ENCODE measurements around the gene LRP6. TPM values are rescaled to one million over a fixed set of nuclear protein-coding genes. Genes with fewer than 3 reads are reported as not detected.

LRP6 gene
- total RNA-seq, 1 experiment from 2014 or later, result 45.5 TPM

DNA sequence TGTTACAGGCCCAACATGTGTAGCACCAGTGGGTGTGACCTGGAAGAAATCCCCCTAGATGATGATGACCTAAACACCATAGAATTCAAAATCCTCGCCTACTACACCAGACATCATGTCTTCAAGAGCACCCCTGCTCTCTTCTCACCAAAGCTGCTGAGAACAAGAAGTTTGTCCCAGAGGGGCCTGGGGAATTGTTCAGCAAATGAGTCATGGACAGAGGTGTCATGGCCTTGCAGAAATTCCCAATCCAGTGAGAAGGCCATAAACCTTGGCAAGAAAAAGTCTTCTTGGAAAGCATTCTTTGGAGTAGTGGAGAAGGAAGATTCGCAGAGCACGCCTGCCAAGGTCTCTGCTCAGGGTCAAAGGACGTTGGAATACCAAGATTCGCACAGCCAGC is 187.6 kb downstream of the LRP6 start:
- Histone ChIP-seq H3K36me3 (ENCODE audit: low read depth) (no peaks in the 10 kb centered on the region), H3K4me3 (no peak overlapping the region), H3K4me2 (no peak overlapping the region), H2AFZ (no peak overlapping the region), H3K27me3 (ENCODE audit: insufficient read depth, low read depth) (no peaks in the 10 kb centered on the region), H3K27ac (no peak overlapping the region), H4K20me1 (ENCODE audit: insufficient read depth) (no peaks in the 10 kb centered on the region), H3K9me3 (ENCODE audit: insufficient read depth, low read depth) (no peaks in the 10 kb centered on the region), H3K79me2 (ENCODE audit: low read depth) (no peaks in the 10 kb centered on the region), H3K4me1 (replicated peaks; ENCODE audit: insufficient read depth) (no peaks in the 10 kb centered on the region), H3F3A (ENCODE audit: insufficient read depth, low read depth) (no peaks in the 10 kb centered on the region), H3K9me2 (ENCODE audit: insufficient read depth) (no peaks in the 10 kb centered on the region)
- ChIA-PET POLR2A (ENCODE audit: unreplicated experiment) (no interaction called here), CTCF (no interaction called here)
- intact Hi-C loops (cut with micrococcal nuclease; ENCODE audit: unreplicated experiment), result no loop called here
- BruUV-seq (replicated peaks), result no TSS peak
- no peak for DNase-seq
- TF ChIP-seq, protein P1, sequence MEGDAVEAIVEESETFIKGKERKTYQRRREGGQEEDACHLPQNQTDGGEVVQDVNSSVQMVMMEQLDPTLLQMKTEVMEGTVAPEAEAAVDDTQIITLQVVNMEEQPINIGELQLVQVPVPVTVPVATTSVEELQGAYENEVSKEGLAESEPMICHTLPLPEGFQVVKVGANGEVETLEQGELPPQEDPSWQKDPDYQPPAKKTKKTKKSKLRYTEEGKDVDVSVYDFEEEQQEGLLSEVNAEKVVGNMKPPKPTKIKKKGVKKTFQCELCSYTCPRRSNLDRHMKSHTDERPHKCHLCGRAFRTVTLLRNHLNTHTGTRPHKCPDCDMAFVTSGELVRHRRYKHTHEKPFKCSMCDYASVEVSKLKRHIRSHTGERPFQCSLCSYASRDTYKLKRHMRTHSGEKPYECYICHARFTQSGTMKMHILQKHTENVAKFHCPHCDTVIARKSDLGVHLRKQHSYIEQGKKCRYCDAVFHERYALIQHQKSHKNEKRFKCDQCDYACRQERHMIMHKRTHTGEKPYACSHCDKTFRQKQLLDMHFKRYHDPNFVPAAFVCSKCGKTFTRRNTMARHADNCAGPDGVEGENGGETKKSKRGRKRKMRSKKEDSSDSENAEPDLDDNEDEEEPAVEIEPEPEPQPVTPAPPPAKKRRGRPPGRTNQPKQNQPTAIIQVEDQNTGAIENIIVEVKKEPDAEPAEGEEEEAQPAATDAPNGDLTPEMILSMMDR (conservative IDR thresholded peaks at IDR 0.05), result no peak
- no peak for TF ChIP-seq EZH2 (IDR thresholded peaks at IDR 0.05; ENCODE audit: low read depth)

DNA sequence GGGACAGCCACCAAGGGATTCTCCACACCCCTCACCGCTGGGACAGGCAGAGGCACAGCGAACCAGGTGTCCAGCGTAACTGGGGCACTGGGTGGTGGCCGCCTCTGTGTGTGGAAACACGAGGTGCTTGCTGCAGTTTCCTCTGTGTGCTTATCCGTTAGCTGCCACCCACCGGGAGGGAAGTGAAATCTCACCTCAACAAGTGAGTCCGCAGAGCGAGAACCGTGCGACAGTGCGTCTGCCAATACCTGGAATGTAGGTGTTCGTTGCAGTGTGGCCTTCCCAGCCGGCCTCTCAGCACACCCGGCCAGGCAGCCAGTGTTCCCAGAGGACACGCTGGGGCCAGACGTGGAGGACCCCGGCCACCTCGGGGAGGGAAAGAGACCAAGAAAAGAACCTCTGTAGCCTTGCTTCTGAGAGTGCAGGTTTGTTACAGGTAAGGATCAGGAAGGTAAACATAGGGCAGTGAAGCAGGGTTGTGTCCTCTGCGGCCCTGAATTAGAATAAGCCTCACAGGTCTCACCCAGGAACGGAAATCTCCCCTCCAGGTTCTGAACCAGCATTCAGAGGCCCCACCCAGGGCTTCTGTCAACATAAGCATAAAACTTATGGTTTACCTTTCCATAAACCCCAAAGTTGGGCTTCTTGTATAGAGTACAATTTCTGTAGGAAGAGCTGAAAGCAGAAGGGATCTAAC is 194.6 kb downstream of the LRP6 start:
- CTCF ChIA-PET, result interaction anchor here (0.5 to 0.7 kb wide), 2 partner anchors 255 to 599 kb away, joined by 3 to 4 read pairs; no protein-coding TSS in a partner anchor
- H3F3A ChIP-seq (ENCODE audit: insufficient read depth, low read depth), result peaks cover 4% of the 10 kb centered on the region; the same call in 1 of the 2 replicates
- no peaks in the 10 kb centered on the region for H3K36me3 ChIP-seq (ENCODE audit: low read depth)
- peaks cover 15% of the 10 kb centered on the region for H3K4me1 ChIP-seq (replicated peaks; ENCODE audit: insufficient read depth)
- H3K79me2 ChIP-seq (ENCODE audit: low read depth), result no peaks in the 10 kb centered on the region
- no peak overlapping the region for H3K4me2 ChIP-seq
- H4K20me1 ChIP-seq (ENCODE audit: insufficient read depth), result no peaks in the 10 kb centered on the region
- H3K4me3 ChIP-seq, result no peak overlapping the region
- H3K27me3 ChIP-seq (ENCODE audit: insufficient read depth, low read depth), result no peaks in the 10 kb centered on the region
- intact Hi-C loops (cut with micrococcal nuclease; ENCODE audit: unreplicated experiment), result no loop called here
- no peaks in the 10 kb centered on the region for H3K9me3 ChIP-seq (ENCODE audit: insufficient read depth, low read depth)
- no peak for DNase-seq
- no peak overlapping the region for H3K27ac ChIP-seq
- no TSS peak for BruUV-seq (replicated peaks)
- POLR2A ChIA-PET (ENCODE audit: unreplicated experiment), result no interaction called here
- TF ChIP-seq EZH2 (IDR thresholded peaks at IDR 0.05; ENCODE audit: low read depth), result no peak
- no peaks in the 10 kb centered on the region for H3K9me2 ChIP-seq (ENCODE audit: insufficient read depth)
- no peak overlapping the region for H2AFZ ChIP-seq

DNA sequence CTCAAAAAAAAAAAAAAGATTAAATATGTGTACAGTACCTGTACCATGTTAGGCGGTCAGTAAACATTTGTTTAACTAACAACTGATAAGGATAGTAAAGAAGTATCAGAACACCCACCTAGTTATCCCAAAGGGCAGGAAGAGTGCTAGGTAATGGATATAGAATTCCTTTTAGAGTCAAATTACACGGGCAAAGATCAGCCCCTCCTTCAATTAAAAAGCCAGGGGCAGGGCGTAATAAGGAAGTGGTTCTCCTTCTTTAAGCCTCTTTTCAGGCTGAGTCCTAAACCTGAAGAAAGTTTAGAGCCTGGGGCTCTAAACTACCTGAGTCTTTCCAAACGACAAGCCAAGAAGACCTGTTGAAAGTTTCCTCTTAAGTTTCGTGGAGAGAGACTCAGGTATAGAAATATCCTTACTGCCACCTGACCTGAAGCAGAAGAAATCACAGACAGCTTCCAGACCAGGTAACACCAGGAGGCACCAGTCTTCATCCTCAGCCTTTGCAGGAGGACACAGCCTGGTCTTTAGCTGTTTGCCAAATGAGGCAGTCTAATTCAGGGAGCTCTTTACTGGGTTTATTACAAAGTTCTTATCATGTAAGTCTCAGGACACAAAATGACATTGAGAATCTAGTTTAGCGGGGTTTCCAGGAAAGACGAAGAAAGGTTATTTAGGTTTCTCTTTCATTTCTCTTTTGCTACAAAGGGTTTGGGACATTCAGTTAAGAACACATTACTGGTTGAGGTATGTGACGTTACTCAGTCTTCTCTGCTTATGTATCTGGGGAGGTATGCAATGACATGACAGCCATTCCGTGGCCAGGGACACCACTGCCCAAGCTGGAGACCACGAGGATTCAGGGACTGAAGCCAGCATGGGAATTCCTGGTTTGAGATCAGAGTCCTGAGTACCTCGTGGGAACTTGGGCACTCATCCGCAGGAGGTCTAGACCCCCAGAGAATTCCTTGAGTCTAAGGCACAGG is 195.9 kb downstream of the LRP6 start, which contains the start of gene BCL2L14:
Gene BCL2L14 (plus strand): TSS at position 266 of the 983 bp plus-strand sequence. CDS start 8,367 bp downstream, outside the sequence.
- peak within 1 kb of the TSS; percentile 7; the same call in 1 of the 2 replicates for H3K4me3 ChIP-seq
- peak within 1 kb of the TSS; percentile 75 for H3K4me2 ChIP-seq
- CTCF ChIA-PET, result interaction anchor here (0.7 kb wide), 1 partner anchor 194 kb away, joined by 3 read pairs; no protein-coding TSS in a partner anchor
- peak; percentile 49 to 71 for DNase-seq
- no peaks in the 10 kb centered on the region for H3K79me2 ChIP-seq (ENCODE audit: low read depth)
- intact Hi-C loops (cut with micrococcal nuclease; ENCODE audit: unreplicated experiment), result no loop called here
- H3K27ac ChIP-seq, result peak within 1 kb of the TSS; percentile 55
- H3K36me3 ChIP-seq (ENCODE audit: low read depth), result no peaks in the 10 kb centered on the region
- H3K9me3 ChIP-seq (ENCODE audit: insufficient read depth, low read depth), result no peaks in the 10 kb centered on the region
- POLR2A ChIA-PET (ENCODE audit: unreplicated experiment), result interaction anchor here (0.6 to 0.7 kb wide), 2 partner anchors 287 to 899 kb away, joined by 3 to 6 read pairs; no protein-coding TSS in a partner anchor
- H3F3A ChIP-seq (ENCODE audit: insufficient read depth, low read depth), result peaks cover 4% of the 10 kb centered on the region; the same call in 1 of the 2 replicates
- no peaks in the 10 kb centered on the region for H4K20me1 ChIP-seq (ENCODE audit: insufficient read depth)
- TSS peak; percentile 67 for BruUV-seq (replicated peaks)
- TF ChIP-seq EZH2 (IDR thresholded peaks at IDR 0.05; ENCODE audit: low read depth), result no peak
- H3K4me1 ChIP-seq (replicated peaks; ENCODE audit: insufficient read depth), result peaks cover 15% of the 10 kb centered on the region
- peak within 1 kb of the TSS; percentile 71 for H2AFZ ChIP-seq
- no peaks in the 10 kb centered on the region for H3K9me2 ChIP-seq (ENCODE audit: insufficient read depth)
- no peaks in the 10 kb centered on the region for H3K27me3 ChIP-seq (ENCODE audit: insufficient read depth, low read depth)

All from PC-9 (cell line).